HG03521 (cell line): ENCODE measurements around the gene SLC34A1.
A peak's percentile ranks its signal among the peaks of the same experiment; 100 is the strongest.
"Not testable (repeated sequence)": the region's sequence is repeated elsewhere in the genome, so short reads cannot be mapped to it uniquely, and the experiment has no call there.

Experiments used
- ATAC-seq: cut with Tn5 transposase; IDR thresholded peaks from one replicate; pipeline ENCODE4 v1.9.1; 2021; ENCODE audit warnings: mild to moderate bottlenecking, moderate library complexity; ENCODE audit not compliant: unreplicated experiment

Gene SLC34A1

DNA sequence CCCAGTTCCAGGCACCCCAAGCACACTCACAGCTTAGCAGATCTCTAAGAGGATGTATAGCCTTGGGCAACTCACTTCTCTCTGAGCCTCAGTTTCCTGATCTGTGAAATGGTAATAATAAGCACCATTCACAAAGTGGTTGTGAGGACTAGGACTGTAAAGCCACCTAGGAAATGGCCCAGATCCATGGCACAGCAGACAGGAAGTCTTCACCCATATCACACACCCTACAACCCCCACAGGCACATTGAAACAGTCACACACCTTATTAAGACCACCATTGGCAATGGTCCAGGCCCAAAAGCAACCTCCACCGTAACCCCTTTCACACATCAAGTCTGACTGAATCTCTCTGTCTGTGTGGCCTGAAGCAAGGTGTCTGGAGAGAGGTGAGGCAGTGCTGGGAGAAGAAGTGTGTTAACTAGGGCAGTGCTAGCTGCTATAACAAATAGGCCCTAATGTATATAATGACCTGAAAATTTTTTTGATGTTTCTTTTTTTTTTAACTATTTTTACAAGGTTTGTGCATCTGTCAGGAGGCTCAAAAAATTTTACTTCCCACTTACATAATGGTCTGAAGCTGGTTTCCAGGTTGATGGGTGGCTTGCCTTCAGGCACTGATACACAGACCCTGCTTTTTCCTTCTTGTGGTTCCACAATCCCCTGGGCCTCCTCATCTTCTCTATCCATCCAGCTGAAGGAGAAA, 28.9 kb upstream of the SLC34A1 start:
- no peak for ATAC-seq

- no peak for ATAC-seq
Measured at GRCh38 chr5:177355868-177356168, 28.4 kb upstream of the SLC34A1 start.

DNA sequence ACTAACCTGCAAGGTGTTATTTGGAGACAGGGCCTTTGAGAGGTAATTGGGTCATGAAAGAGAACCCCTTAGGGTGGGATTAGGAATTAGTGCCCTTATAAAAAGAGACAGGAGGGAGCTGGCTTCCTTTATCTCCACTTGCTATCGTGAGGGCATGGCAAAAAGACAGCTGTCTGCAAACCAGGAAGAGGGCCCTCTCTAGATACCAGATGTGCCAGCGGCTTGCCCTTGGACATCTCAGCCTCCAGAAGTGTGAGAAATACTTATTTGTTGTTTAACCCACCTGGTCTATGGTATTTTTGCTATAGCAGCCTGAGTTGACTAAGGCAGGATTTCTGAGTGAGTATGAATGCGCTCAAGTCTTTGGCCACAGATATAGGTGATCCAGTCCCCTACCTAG, 27.5 kb upstream of the SLC34A1 start:
- ATAC-seq: no peak

DNA sequence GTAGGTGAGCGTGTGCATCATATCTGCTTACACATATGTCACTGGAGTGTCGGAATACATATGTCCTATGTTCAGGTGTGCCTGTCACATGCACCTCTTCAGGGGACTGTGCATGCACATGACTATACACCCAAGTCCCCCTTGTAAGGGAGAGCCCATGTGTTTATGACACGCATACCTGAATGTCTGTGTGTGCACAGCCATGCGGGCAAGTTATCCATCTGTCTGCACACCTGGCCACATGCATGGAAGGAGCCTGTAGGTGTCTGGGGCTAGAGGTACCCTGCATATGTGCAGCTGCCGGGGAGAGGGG, 27.1 kb upstream of the SLC34A1 start:
- no peak for ATAC-seq

GRCh38 chr5:177357459-177358351, 26.5 kb upstream of the SLC34A1 start, which contains the start of gene RGS14:
TSS of gene RGS14 (plus strand) at chr5:177357924. CDS start at chr5:177358025, 101 bp downstream.
- ATAC-seq: peak; percentile 91

DNA sequence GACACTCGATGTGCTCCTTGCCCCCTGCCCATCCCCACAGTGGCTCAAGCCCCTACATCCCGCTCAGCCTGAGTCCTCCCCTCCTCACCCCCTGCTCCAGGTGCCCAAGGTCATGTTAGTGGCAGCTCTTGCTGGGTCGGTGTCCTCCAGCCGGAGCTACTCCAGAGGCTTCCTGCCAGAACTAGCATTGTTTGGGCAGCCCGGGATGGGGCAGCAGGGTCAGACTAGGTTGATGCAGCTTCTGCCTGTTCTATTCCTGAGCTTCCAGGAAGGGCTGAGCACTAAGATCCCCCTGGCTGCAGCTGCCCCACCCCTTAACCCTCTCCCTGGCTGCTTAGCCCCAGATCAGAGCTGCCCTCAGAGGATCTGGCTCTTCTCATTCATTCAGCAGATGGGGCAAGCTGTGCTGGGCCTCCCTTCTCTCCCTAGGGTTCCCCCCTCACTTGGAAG, 25.8 kb upstream of the SLC34A1 start:
- no peak for ATAC-seq

DNA sequence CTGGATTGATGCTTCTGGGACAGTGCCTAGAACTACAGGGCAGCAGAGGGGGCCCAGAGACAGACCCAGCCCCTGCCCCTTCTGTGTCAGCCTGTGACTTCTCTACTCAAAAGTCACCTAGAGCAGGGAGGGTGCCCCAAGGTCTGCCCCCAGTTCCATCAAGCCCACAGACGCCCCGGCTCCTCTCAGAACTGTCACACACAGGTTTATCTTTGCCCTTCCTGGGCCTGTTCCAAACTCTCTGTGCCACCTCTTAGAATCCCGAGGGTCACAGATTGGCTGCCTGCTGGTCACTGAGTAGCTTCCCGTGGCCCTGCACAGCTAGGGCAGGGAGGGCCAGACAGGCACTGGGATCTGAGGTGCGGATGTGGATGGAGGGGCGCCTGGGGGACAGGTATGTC, 24.8 kb upstream of the SLC34A1 start:
- ATAC-seq: no peak

GRCh38 chr5:177359860-177360259, 24.4 kb upstream of the SLC34A1 start:
- ATAC-seq: no peak

DNA sequence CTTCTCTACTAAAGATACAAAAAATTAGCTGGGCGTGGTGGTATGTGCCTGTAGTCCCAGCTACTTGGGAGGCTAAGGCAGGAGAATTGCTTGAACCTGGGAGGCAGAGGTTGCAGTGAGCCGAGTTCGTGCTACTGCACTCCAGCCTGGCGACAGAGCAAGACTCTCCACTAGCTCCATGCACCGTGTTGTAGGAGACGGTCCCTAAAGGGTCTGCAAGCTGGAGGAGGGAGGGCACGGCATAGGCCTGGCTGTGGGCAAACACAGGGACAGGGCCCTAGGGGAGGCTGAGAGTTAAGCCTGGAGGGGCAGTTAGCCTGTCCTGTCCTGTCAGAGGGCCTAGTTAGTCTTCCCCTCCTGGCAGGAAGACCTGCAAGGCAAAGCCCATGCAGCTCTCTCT, 23.5 kb upstream of the SLC34A1 start:
- not testable (repeated sequence) for ATAC-seq

GRCh38 chr5:177361418-177362291, 22.6 kb upstream of the SLC34A1 start:
- ATAC-seq: no peak

GRCh38 chr5:177362292-177362609, 22.0 kb upstream of the SLC34A1 start:
- no peak for ATAC-seq

GRCh38 chr5:177362610-177363507, 21.4 kb upstream of the SLC34A1 start:
- ATAC-seq: no peak

GRCh38 chr5:177363565-177363964, 20.7 kb upstream of the SLC34A1 start:
- ATAC-seq: no peak

DNA sequence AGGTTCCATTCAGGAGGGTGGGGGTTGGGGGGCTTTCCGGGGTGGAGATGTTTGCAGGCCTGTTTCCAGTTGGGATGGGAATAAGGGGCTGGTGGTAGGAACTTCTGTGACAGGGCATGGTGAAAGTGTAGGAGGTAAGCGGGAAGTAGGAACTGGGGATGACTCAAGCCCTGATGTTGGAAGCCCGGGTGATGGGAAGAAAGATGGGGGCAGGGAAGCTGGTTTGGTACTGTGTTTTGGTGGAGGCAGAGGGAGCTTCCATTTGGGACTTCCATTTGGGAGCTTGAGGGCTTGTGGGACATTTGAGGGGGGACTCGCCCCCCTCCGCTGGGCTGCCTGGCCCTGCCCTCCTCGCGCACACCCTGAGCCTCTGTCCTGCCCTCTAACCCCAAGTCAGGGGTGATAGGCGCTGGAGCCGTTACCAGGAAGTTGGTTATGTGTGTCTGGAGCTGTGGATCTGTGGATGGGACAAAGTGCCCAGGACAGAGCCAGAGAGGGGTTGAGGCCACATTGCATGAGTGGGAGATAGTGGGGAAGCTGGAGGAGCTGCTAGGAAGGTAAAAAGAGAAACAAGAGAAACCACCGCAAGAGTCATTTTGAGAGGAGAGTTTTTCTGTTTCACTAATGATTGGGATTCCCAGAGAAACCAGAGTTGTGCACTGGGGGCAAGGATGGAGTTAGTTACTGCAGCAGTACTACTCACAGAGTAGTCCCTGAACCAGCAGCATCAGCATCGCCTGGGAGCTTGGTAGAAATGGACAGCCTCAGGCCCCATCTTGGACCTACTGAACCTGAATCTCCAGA, 19.9 kb upstream of the SLC34A1 start:
- ATAC-seq: no peak

DNA sequence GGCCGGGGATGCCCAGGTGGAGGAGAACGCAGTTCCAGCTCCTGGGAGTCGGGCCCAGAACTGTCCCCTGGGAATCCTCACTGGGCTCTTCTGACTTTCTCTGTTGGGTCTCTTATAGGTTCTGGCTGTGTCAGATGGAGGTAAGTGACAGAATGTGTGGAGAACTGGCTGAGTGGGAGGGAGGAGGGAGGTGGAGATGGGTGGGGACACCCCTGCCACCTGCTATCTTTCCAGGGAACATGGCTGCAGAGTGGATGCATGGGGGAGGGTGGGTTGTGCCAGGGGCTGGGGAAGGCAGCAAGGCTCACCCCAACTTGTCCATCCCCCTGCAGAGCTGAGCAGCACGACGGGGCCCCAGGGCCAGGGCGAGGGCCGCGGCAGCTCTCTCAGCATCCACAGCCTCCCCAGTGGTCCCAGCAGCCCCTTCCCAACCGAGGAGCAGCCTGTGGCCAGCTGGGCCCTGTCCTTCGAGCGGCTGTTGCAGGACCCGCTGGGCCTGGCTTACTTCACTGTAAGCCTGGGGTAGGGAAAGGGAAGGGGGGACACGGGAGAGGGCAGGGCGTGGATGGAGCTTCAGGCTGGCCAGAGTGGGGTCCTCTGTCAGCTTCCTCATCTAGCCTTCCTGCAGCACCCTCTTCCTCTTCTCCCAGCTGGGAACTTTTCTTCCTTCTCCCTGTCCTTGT, 18.2 kb upstream of the SLC34A1 start:
- ATAC-seq: no peak

DNA sequence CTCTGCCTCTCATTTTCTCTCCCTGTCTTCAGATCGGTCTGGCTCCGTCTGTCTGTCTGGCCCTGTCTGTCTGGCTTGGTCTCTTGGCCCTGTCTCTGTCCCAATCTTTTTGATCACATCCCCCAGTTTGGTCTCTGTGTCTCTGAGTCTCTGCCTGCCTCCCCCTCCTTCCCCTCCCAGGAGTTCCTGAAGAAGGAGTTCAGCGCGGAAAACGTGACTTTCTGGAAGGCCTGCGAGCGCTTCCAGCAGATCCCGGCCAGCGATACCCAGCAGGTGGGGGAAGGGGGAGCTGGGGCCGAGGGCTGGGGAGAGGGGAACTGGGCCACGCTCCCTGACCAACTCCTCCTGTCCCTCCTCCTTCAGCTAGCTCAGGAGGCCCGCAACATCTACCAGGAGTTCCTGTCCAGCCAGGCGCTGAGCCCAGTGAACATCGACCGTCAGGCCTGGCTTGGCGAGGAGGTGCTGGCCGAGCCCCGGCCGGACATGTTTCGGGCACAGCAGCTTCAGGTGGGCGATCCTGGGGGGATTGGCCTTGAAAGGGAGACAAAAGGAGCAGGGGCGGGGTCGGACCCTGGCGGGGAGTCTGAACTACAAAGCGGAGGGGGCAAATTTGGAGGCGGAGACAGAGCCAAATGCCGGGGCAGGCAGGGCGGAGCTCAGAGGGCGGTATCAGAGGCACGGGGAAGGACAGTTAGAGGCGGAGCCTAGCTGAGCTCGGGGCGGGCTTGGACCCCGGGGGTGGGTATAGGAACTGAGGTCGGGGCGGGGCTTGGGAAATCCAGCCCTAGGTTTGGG, 17.5 kb upstream of the SLC34A1 start:
- ATAC-seq: no peak

DNA sequence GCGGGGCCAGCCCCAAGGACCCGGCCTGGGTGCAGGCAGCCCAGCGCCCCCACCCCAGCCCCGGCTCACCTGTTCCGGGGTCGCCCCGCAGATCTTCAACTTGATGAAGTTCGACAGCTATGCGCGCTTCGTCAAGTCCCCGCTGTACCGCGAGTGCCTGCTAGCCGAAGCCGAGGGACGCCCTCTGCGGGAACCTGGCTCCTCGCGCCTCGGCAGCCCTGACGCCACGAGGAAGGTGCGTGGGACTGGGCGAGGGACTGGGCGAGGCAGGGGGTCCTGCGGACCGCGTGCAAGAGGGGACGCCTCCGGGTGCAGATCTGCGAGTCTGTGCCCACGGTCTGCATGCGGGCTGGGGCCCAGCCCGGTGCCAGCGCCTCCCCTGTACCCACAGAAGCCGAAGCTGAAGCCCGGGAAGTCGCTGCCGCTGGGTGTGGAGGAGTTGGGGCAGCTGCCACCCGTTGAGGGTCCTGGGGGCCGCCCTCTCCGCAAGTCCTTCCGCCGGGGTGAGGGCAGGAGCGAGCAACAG, 16.8 kb upstream of the SLC34A1 start:
- no peak for ATAC-seq
